Stimulated activated naive CD4-positive, alpha-beta T cell treated with Interleukin-2 at 50 U/mL for 16 hours (primary cell): ENCODE data around the gene TOMM40.
A peak's percentile ranks its signal among the peaks of the same experiment; 100 is the strongest.
"Not testable (repeated sequence)": the region's sequence is repeated elsewhere in the genome, so short reads cannot be mapped to it uniquely, and the experiment has no call there.

Source experiments
- DNase-seq: peaks from one replicate; lab custom pipeline; 2025; lab: John Stamatoyannopoulos, UW

Gene TOMM40

GRCh38 chr19:44897835-44898234, 6.8 kb downstream of the TOMM40 start:
- no peak for DNase-seq

DNA sequence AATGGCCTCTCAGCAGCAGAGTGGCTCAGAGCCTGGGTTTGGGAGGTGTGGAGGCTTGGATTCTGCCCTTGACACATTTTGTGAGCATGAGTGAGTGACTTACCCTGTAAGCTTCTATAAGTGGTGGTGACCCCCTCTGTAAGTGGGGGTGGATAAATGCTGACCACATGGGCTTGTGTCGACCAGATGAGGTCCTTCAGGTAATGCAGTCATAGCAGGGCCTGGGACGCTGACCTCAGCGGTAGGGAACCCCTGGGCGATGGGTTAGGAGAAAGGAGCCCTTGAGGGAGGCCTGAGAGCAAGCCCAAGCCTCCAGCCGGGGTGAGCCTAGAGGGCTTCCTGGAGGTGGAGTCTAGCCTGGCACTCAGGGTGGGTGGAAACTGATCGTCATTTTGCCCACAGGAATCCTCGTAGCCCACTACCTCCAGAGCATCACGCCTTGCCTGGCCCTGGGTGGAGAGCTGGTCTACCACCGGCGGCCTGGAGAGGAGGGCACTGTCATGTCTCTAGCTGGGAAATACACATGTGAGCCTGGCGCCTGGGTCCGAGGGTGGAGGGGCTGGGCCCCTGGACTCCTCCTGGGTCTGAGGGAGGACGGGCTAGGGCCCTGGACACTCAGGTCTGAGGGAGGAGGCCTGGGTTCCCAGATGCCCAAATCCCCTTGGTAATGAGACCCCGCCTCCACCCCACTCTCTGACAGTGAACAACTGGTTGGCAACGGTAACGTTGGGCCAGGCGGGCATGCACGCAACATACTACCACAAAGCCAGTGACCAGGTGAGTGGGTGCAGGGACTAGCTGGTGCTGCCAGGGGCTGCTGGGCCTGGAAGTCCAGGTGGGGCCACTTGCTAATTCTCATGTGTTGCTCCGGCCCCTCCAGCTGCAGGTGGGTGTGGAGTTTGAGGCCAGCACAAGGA, 9.5 kb downstream of the TOMM40 start:
- DNase-seq, result no peak

DNA sequence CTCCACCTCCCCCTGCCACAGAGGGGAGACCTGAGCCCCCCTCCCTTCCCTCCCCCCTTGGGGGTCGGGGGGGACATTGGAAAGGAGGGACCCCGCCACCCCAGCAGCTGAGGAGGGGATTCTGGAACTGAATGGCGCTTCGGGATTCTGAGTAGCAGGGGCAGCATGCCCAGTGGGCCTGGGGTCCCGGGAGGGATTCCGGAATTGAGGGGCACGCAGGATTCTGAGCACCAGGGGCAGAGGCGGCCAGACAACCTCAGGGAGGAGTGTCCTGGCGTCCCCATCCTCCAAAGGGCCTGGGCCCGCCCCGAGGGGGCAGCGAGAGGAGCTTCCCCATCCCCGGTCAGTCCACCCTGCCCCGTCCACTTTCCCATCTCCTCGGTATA, 12.2 kb downstream of the TOMM40 start:
- DNase-seq, result no peak

DNA sequence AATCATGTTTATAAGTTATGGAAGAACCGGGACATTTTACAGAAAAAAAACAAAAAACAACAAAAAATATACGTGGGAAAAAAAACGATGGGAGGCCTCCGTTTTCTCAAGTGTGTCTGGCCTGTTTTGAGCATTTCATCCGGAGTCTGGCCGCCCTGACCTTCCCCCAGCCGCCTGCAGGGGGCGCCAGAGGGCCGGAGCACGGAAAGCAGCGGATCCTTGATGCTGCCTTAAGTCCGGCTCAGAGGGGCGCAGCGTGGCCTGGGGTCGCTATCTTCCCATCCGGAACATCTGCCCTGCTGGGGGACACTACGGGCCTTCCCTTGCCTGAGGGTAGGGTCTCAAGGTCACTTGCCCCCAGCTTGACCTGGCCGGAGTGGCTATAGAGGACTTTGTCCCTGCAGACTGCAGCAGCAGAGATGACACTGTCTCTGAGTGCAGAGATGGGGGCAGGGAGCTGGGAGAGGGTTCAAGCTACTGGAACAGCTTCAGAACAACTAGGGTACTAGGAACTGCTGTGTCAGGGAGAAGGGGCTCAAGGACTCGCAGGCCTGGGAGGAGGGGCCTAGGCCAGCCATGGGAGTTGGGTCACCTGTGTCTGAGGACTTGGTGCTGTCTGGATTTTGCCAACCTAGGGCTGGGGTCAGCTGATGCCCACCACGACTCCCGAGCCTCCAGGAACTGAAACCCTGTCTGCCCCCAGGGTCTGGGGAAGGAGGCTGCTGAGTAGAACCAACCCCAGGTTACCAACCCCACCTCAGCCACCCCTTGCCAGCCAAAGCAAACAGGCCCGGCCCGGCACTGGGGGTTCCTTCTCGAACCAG, 12.8 kb downstream of the TOMM40 start:
- peak; percentile 64 for DNase-seq

GRCh38 chr19:44904426-44904994, 13.5 kb downstream of the TOMM40 start:
- no peak for DNase-seq

GRCh38 chr19:44905437-44906160, 14.5 kb downstream of the TOMM40 start, which contains the start of gene APOE:
TSS of gene APOE (plus strand) at chr19:44905796. CDS start at chr19:44906625, 829 bp downstream.
- DNase-seq, result no peak

DNA sequence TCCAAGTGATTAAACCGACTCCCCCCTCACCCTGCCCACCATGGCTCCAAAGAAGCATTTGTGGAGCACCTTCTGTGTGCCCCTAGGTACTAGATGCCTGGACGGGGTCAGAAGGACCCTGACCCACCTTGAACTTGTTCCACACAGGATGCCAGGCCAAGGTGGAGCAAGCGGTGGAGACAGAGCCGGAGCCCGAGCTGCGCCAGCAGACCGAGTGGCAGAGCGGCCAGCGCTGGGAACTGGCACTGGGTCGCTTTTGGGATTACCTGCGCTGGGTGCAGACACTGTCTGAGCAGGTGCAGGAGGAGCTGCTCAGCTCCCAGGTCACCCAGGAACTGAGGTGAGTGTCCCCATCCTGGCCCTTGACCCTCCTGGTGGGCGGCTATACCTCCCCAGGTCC, 16.6 kb downstream of the TOMM40 start:
- DNase-seq, result no peak

GRCh38 chr19:44908074-44908835, 17.2 kb downstream of the TOMM40 start:
- DNase-seq, result no peak

- no peak for DNase-seq
Measured at GRCh38 chr19:44908836-44909261, 17.8 kb downstream of the TOMM40 start.

- no peak for DNase-seq
Measured at GRCh38 chr19:44909775-44910174, 18.7 kb downstream of the TOMM40 start.

DNA sequence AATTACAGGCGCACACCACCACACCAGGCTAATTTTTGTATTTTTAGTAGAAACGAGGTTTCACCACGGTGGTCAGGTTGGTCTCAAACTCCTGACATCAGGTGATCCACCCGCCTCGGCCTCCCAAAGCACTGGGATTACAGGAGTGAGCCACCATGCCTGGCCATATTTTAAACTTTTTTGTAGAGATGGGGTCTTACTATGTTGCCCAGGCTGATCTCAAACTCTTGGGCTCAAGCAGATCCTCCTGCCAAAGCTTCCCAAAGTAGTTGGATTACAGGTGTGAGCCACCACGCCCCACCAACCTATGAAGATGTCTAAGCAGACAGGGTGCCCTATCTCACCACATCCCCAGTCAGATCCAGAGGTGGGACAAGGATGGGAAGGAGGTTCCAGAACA, 20.8 kb downstream of the TOMM40 start:
- DNase-seq, result not testable (repeated sequence)

- DNase-seq, result no peak
Measured at GRCh38 chr19:44912854-44913253, 21.8 kb downstream of the TOMM40 start.

- DNase-seq, result not testable (repeated sequence)
Measured at GRCh38 chr19:44913512-44914432, 22.7 kb downstream of the TOMM40 start.

GRCh38 chr19:44914433-44915206, 23.6 kb downstream of the TOMM40 start, which contains the start of gene APOC1:
TSS of gene APOC1 (plus strand) at chr19:44914608. CDS start at chr19:44914892, 284 bp downstream.
- peak; percentile 54 for DNase-seq

DNA sequence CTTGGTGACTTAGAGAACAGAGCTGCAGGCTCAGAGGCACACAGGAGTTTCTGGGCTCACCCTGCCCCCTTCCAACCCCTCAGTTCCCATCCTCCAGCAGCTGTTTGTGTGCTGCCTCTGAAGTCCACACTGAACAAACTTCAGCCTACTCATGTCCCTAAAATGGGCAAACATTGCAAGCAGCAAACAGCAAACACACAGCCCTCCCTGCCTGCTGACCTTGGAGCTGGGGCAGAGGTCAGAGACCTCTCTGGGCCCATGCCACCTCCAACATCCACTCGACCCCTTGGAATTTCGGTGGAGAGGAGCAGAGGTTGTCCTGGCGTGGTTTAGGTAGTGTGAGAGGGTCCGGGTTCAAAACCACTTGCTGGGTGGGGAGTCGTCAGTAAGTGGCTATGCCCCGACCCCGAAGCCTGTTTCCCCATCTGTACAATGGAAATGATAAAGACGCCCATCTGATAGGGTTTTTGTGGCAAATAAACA, 33.2 kb downstream of the TOMM40 start:
- DNase-seq, result no peak

GRCh38 chr19:44925114-44925891, 34.2 kb downstream of the TOMM40 start:
- DNase-seq, result no peak

GRCh38 chr19:44926245-44927077, 35.4 kb downstream of the TOMM40 start:
- not testable (repeated sequence) for DNase-seq
